HG02870 (cell line): ENCODE measurements around the gene ASXL1.
"Not testable (repeated sequence)": the region's sequence is repeated elsewhere in the genome, so short reads cannot be mapped to it uniquely, and the experiment has no call there.

ENCODE experiments used
- ATAC-seq: cut with Tn5 transposase; IDR thresholded peaks from one replicate; pipeline ENCODE4 v1.9.1; 2021; ENCODE audit warnings: mild to moderate bottlenecking, moderate library complexity; ENCODE audit not compliant: unreplicated experiment

ASXL1 gene

GRCh38 chr20:32359633-32360332 is 1.7 kb downstream of the ASXL1 start:
- ATAC-seq, result no peak

- ATAC-seq, result no peak
Observed at GRCh38 chr20:32360333-32360634, 2.2 kb downstream of the ASXL1 start.

GRCh38 chr20:32362901-32363364 is 4.8 kb downstream of the ASXL1 start:
- ATAC-seq, result no peak

- ATAC-seq, result no peak
Observed at GRCh38 chr20:32363492-32363891, 5.4 kb downstream of the ASXL1 start.

GRCh38 chr20:32364554-32365208 is 6.5 kb downstream of the ASXL1 start:
- no peak for ATAC-seq

- no peak for ATAC-seq
Observed at GRCh38 chr20:32365564-32365963, 7.4 kb downstream of the ASXL1 start.

- ATAC-seq, result peak; percentile 62
Observed at GRCh38 chr20:32366380-32366779, 8.2 kb downstream of the ASXL1 start.

GRCh38 chr20:32368323-32368722 is 10.2 kb downstream of the ASXL1 start:
- ATAC-seq, result no peak

- ATAC-seq, result peak; percentile 45
Observed at GRCh38 chr20:32368925-32369324, 10.8 kb downstream of the ASXL1 start.

- no peak for ATAC-seq
Observed at GRCh38 chr20:32370897-32371296, 12.8 kb downstream of the ASXL1 start.

GRCh38 chr20:32378461-32378860 is 20.3 kb downstream of the ASXL1 start:
- no peak for ATAC-seq

- not testable (repeated sequence) for ATAC-seq
Observed at GRCh38 chr20:32380037-32380436, 21.9 kb downstream of the ASXL1 start.

GRCh38 chr20:32380745-32381144 is 22.6 kb downstream of the ASXL1 start:
- ATAC-seq, result no peak

GRCh38 chr20:32382102-32382950 is 24.2 kb downstream of the ASXL1 start:
- no peak for ATAC-seq

GRCh38 chr20:32383441-32383840 is 25.3 kb downstream of the ASXL1 start:
- ATAC-seq, result not testable (repeated sequence)

- no peak for ATAC-seq
Observed at GRCh38 chr20:32385541-32385940, 27.4 kb downstream of the ASXL1 start.

- ATAC-seq, result no peak
Observed at GRCh38 chr20:32386091-32386490, 28.0 kb downstream of the ASXL1 start.

GRCh38 chr20:32387252-32387651 is 29.1 kb downstream of the ASXL1 start:
- ATAC-seq, result no peak

GRCh38 chr20:32391003-32391402 is 32.9 kb downstream of the ASXL1 start:
- no peak for ATAC-seq

GRCh38 chr20:32395066-32395465 is 36.9 kb downstream of the ASXL1 start:
- no peak for ATAC-seq

- no peak for ATAC-seq
Observed at GRCh38 chr20:32396646-32397160, 38.6 kb downstream of the ASXL1 start.
